GM18951 (cell line): Measurements from ENCODE around the gene PGF.
"Not testable (repeated sequence)": the region's sequence is repeated elsewhere in the genome, so short reads cannot be mapped to it uniquely, and the experiment has no call there.

Experiments
- POLR2A ChIP-seq: IDR thresholded peaks from 4 replicates; pipeline ENCODE4 v1.6.1; 2011; ENCODE audit warnings: mild to moderate bottlenecking; ENCODE audit not compliant: insufficient read length, insufficient read depth; ENCODE audit errors: extremely low read depth
- in situ Hi-C: fragments of 300-500 bp; cut with MboI; formaldehyde crosslinking; loops from one replicate; pipeline ENCODE4 v1.12.0; 2022; ENCODE audit warnings: low sequenced_read_pairs, mixed read lengths, inconsistent platforms; ENCODE audit not compliant: unreplicated experiment

PGF gene

DNA sequence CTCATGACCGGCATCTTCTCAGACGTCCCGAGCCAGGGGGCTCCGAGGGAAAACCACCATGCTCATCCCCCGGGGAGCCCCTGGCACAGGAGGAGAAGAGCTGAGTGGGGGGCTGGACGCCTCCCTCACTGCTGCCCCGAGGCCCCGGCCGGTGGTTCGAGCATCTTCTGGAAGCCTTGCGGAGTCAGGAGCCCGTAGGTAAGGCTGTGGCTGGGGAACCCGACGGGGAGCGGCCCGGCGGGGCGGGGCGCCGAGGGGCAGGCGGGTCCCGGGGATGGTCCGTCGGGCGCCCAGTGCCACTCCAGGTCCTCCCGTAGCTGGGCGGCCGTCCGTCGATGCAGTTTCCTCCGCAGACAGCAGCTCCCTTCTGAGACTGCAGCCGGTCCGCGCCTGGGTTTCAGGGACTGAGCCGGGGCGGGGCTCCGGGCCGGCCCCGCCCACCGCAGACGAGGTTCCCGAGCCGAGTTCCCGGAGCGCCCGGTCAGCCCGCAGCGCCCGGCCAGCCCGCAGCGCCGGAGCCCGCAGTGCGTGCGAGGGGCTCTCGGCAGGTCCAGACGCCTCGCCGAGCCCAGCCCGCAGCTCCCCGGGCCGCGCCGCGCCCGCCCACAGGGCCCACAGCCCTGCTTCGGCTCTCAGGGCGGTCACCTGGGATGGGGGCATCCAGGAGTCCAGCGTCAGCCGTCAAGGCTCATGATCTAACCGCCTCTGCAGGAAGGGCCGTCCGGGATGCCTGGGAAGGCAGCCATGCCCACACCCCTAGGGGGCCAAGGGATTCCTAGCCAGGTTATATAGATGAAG is at the start of gene PGF:
PGF (minus strand) TSS at position 369 of the 798 bp plus-strand sequence; CDS start at position 14, 355 bp downstream.
- TF ChIP-seq POLR2A: peak; percentile 18
- in situ Hi-C loops: no loop called here

GRCh38 chr14:75003250-75004027 is 48.0 kb upstream of the PGF start:
- in situ Hi-C loops: no loop called here
- TF ChIP-seq POLR2A: no peak

- peak; percentile 65 for TF ChIP-seq POLR2A
- in situ Hi-C loops: no loop called here
These were observed 47.2 kb upstream of the PGF start, which contains the start of gene EIF2B2 for GRCh38 chr14:75002392-75003249. EIF2B2 (plus strand) TSS chr14:75002921; CDS start chr14:75002991, 70 bp downstream.

DNA sequence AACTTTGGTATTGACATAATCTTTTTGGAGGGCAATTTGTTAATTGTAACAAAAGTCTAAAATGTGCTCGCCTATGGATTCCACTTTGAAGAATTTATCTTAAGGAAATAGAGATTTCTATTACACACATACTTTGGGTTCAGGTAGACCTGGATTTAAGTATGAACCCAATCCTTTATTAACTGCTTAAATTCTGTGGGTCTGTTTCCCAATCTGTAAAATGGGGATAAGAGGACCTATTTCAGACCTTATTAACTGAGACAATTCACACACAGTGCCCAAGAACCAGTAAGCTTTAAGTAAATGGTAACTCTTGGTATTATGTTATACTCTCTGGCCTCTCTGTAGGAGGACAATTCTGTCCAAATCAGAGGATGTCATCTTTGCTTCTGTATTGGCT is 46.5 kb upstream of the PGF start:
- in situ Hi-C loops: no loop called here

DNA sequence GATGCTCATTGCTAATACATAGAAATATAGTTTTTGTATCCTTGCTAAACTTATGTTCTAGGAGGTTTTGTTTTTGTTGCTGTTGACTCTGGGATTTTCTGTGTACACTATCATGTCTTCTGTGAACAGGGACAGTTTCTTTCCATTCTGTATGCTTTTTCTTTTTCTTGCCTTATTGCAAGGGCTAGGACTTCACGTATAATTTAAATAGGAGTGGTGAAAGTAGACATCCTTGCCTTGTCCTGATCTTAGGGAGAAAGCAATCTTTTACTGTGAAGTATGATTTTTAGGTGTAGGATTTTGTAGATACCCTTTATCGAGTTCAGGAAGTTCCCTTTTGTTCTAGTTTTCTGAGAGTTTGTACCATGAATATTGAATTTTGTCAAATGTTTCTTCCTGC is 45.9 kb upstream of the PGF start:
- TF ChIP-seq POLR2A: no peak
- in situ Hi-C loops: no loop called here

More for the DNA sequence above, 46.5 kb upstream of the PGF start:
- no peak for TF ChIP-seq POLR2A

DNA sequence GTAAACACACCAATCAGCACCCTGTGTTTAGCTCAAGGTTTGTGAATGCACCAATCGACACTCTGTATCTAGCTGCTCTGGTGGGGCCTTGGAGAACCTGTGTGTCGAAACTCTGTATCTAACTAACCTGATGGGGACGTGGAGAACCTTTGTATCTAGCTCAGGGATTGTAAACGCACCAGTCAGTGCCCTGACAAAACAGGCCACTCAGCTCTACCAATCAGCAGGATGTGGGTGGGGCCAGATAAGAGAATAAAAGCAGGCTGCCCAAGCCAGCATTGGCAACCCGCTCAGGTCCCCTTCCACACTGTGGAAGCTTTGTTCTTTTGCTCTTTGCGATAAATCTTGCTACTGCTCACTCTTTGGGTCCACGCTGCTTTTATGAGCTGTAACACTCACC is 40.4 kb upstream of the PGF start:
- in situ Hi-C loops: not testable (repeated sequence)

- in situ Hi-C loops: not testable (repeated sequence)
These were observed 38.8 kb upstream of the PGF start for GRCh38 chr14:74994182-74994581.

DNA sequence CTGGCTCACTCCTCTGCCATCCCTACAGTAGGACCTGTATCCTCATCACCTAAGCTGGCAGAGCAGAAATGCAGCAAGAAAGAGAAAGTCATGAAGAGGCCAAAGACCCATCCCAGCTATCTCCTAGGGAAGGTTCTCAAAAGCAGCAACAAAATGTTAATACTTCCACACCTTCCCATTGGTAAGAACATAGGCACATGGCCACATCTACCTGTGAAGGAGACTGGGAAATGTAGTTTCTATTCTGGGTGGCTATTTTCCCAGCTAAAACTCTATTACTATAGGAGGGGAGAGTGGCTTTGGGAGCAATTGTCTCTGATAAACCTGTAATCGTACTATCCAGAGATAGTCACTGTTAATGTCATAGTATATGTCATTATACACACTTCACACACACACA is 33.6 kb upstream of the PGF start:
- in situ Hi-C loops: no loop called here
- TF ChIP-seq POLR2A: no peak

- no peak for TF ChIP-seq POLR2A
- in situ Hi-C loops: no loop called here
These were observed 32.7 kb upstream of the PGF start for GRCh38 chr14:74988131-74988530.

- in situ Hi-C loops: no loop called here
- TF ChIP-seq POLR2A: no peak
These were observed 30.4 kb upstream of the PGF start for GRCh38 chr14:74985806-74986205.

DNA sequence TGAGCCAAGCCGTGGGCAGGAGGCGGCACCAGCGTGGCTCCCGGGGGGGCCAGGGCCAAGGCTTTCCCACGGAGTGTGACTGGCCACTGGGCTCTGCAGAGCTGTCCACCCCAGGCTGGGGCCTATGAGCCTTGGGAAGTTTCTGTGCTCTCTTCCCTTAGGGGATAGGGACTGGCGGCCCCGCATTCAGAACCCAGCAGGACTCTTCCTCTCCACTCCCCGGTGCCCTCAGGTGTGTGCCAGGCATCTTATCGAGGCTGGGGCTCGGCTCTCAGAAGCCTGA is 29.6 kb upstream of the PGF start:
- in situ Hi-C loops: no loop called here

DNA sequence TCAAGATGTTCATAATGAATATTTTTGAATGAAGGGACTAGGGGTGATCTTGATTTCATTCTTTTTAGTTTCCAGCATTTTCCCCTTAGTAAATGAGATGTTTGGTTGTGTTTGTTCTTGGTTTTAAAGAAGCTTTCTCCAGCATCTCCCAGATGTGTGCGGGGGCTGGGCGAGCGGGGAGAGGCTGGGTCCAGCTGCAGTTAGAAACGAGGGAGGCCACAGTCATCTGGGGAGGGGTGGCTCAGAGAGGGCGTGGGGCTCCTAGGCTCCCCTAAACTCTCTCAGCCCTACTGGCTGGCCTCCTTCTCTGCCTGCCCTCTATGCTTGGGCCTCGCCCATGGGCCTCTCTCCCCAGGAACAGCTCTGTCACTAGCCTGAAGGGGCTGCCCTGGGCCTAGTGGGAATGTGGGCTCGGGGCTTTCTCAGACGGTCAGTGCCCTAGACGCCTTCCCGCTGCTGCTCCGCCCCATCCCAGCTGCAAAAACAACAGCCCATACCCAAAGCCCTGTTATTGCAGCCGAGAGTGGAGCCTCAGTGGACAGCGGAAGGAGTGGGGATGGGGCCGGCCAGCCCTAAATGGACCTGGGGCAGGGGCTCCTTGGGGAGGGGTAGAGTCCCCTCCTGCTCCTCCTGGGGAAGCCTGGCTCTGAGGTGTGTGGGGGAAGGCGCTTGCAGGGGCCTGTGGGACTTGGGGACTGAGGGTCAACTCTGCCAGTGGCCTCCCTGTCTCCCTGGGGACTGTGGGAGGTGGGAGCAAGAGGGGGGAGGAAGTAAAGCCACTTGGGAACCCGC is 29.0 kb upstream of the PGF start:
- in situ Hi-C loops: no loop called here
- TF ChIP-seq POLR2A: no peak

More for the DNA sequence above, 29.6 kb upstream of the PGF start:
- no peak for TF ChIP-seq POLR2A

DNA sequence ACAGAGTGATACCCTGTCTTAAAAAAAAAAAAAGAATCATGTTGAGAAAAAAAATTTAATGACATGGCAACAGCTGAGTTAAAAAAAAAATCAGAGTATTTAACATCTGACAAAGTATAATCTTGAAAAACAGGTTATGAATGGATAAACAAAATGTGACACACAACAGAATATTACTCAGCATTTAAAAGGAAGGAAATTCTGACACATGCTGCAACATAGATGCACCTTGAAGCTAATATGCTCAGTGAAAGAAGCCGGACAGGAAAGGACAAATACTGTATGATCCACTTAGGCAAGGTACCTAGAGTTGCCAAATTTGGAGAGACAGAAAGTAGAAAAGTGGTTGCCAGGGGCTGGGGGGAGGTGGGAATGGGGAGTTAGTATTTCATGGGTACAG is 27.9 kb upstream of the PGF start:
- in situ Hi-C loops: no loop called here
- TF ChIP-seq POLR2A: no peak
